Cardiac fibroblast (primary cell): ENCODE measurements around the gene ADAM22.
A peak's percentile ranks its signal among the peaks of the same experiment; 100 is the strongest.

Source experiments
- DNase-seq, 2 donors: peaks; one replicate each; pipeline versions ENCODE4 v3.0.0 to v3.0.0-alpha.2; 2010; ENCODE audit warnings: low read depth in 2 of 2
- H3K4me3 ChIP-seq, 2 donors: replicated peaks in 1 of 2; 1 replicate in 1 of 2; 2 replicates in 1 of 2; pipeline ENCODE4 v1.5.1; 2011; ENCODE audit warnings: low read depth in 2 of 2, low read length in 2 of 2, mild to moderate bottlenecking in 2 of 2, moderate library complexity in 1 of 2
- TF ChIP-seq, protein P1 (sequence below): IDR thresholded peaks from one replicate; pipeline ENCODE4 v1.5.1; 2011; ENCODE audit warnings: low read depth, mild to moderate bottlenecking, low read length, inconsistent platforms

The ADAM22 gene

DNA sequence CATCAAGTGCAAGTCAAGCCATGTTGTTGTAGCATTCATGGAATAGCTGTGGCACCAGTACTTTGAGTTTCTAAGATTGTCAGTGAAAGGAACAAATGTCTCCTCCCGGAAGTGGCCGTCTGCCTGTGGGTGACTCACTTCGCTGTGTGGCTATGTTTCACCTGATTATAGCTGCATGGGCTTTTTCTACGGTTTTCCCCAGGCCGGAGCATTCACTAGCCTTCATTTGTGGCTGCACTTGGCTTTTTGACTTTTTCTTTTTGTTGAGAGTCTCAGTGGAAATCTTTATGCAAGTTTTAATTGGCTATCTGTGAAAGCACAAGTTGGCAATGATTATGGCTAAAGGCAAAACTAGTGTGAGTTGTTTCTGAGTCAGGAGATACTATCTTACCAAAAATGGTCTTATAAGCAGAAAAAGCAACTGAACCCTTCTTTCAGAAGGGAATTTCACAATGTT is 250.8 kb downstream of the ADAM22 start:
- TF ChIP-seq, protein P1, sequence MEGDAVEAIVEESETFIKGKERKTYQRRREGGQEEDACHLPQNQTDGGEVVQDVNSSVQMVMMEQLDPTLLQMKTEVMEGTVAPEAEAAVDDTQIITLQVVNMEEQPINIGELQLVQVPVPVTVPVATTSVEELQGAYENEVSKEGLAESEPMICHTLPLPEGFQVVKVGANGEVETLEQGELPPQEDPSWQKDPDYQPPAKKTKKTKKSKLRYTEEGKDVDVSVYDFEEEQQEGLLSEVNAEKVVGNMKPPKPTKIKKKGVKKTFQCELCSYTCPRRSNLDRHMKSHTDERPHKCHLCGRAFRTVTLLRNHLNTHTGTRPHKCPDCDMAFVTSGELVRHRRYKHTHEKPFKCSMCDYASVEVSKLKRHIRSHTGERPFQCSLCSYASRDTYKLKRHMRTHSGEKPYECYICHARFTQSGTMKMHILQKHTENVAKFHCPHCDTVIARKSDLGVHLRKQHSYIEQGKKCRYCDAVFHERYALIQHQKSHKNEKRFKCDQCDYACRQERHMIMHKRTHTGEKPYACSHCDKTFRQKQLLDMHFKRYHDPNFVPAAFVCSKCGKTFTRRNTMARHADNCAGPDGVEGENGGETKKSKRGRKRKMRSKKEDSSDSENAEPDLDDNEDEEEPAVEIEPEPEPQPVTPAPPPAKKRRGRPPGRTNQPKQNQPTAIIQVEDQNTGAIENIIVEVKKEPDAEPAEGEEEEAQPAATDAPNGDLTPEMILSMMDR = no peak
- DNase-seq = peak; percentile 37 to 59
- no peak overlapping the region for H3K4me3 ChIP-seq

DNA sequence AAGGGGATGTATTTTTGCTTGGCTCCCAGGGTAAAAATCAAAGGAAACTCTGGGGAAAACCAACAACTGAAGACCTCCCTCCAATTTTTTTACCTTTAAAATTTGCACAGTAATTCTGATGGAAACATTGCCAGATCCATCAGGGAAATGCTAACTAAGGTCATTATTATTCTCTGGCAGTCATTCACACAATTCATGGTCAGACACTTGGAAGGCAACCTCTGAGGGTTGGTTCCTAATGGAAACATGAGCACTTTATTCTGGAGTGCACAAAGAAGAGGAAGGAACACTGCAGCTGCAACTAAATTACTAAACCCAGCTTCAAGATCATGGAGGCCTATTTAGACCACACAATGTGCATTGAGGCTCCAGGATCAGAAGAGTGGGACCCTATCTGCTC is 251.6 kb downstream of the ADAM22 start:
- TF ChIP-seq, protein P1 = no peak
- H3K4me3 ChIP-seq = no peak overlapping the region
- no peak for DNase-seq

DNA sequence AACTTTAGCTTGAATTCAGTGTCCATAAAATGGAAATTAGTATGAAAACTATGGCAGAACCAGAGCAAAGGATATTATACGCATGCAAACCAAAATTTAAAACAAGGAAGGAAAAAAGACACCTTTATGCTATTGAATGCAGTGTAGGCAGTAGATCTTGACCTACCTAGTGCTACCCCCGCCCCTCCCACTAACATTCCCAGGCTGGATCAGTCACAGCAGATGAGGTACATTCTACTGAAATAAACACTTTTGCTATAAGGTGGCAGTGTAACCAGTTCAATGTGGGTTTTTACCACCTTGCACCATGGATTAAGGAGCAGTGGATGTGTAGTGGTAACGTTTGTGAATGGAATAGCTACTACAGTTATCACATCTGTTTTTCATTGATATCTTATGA is 257.9 kb downstream of the ADAM22 start:
- TF ChIP-seq, protein P1 = no peak
- no peak for DNase-seq
- no peak overlapping the region for H3K4me3 ChIP-seq

DNA sequence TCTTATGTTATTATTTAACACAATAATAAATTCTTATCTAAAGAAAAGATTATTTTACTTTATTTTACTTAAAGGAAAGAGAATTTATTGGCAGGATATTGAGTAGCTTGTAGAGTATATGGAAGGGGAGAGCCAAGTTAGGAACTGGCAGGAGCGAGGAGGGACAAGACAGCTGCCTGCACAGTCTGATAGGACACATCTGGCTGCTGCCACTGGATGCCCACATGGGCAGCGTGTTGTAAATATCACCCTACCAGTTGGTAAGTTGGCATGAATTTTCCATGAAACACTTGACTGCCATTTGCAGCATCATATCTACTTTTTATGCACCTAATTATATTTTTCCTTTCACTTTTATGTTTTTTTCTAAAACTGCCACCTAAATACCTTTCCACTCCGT is 266.2 kb downstream of the ADAM22 start:
- no peak for DNase-seq
- TF ChIP-seq, protein P1 = no peak
- H3K4me3 ChIP-seq = no peak overlapping the region

DNA sequence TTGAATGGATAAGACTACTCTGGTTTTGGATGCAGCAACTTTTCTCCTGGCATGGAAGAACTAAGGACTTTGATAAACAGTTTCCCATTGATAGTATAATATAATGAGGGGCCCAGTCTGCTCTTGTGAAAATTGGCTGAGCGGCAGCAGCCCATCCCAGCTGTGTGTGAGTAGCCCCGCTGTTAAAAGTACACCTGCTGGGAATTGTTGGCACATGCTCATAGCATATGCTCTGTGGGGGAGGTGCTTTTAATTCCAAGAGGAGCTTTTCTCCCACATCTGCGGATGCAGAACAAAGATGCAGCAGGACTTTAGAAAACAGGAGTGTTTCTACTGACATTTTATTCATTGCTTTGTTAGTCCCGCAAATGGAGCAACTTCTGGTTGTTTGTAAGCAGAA is 266.7 kb downstream of the ADAM22 start:
- no peak overlapping the region for H3K4me3 ChIP-seq
- TF ChIP-seq, protein P1 = no peak
- no peak for DNase-seq

DNA sequence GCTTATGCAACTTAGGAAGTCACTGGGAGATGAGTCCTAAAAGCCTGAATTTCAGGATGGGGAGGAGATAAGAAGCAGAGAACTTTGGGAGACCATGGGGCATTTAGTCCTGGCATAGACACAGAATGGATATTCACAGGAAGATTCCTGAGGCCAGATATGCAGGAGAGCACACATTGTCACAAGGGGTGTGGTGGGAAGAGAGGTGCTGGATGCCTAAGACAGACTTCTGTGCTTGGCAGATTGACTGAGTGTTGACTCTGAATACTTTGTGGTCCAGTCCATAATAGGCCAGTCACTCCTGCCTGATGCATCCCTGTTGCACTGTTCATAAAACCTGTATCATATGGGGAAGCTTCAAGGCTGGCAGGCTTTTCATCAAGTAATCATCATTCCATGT is 267.3 kb downstream of the ADAM22 start:
- TF ChIP-seq, protein P1 = no peak
- no peak overlapping the region for H3K4me3 ChIP-seq
- no peak for DNase-seq

DNA sequence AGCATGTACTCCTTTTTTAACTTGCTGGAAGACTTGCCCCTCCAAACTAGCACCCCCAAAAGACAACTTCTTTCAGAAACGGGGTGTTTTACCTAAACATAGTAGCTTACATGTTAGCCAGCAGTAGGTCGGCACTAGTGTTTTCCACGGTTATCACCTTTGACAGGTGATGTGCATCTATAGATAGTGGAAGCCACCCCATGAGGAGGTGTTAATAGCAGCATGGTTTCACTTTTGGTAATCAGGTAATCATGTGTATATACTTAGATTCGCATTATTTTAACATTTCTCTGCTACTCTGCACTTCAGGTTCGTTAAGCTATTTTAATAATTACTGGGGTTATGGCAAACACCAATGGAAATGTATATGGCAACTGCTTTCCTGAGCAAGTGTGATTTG is 268.2 kb downstream of the ADAM22 start:
- DNase-seq = no peak
- TF ChIP-seq, protein P1 = no peak
- H3K4me3 ChIP-seq = no peak overlapping the region
